ENCODE results near the gene COL23A1.

Gene COL23A1

DNA sequence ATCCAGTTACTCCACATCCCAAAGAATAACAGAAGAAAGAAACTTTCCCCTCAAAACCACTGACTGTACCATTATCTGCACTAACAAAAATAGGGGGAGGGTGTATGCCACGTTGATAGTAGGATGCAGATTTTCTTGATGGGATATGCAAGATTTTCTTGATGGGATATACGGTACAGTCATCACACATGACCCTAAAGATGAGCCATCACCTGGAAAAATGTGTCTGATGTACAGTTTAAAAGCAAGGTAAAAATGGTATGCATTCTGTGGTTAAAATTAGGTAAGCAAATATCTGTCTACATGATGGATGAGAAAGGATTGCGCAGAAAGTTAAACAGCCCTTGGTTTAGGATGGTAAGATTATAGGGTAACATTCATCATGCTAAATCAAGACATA is 8.6 kb downstream of the COL23A1 start:
- no peak for DNase-seq (ENCODE audit: low read depth)
- TF ChIP-seq, protein P1, sequence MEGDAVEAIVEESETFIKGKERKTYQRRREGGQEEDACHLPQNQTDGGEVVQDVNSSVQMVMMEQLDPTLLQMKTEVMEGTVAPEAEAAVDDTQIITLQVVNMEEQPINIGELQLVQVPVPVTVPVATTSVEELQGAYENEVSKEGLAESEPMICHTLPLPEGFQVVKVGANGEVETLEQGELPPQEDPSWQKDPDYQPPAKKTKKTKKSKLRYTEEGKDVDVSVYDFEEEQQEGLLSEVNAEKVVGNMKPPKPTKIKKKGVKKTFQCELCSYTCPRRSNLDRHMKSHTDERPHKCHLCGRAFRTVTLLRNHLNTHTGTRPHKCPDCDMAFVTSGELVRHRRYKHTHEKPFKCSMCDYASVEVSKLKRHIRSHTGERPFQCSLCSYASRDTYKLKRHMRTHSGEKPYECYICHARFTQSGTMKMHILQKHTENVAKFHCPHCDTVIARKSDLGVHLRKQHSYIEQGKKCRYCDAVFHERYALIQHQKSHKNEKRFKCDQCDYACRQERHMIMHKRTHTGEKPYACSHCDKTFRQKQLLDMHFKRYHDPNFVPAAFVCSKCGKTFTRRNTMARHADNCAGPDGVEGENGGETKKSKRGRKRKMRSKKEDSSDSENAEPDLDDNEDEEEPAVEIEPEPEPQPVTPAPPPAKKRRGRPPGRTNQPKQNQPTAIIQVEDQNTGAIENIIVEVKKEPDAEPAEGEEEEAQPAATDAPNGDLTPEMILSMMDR (conservative IDR thresholded peaks at IDR 0.05; ENCODE audit: low read depth, low read length), result no peak
- H3K4me3 ChIP-seq (ENCODE audit: low read length), result no peak overlapping the region

DNA sequence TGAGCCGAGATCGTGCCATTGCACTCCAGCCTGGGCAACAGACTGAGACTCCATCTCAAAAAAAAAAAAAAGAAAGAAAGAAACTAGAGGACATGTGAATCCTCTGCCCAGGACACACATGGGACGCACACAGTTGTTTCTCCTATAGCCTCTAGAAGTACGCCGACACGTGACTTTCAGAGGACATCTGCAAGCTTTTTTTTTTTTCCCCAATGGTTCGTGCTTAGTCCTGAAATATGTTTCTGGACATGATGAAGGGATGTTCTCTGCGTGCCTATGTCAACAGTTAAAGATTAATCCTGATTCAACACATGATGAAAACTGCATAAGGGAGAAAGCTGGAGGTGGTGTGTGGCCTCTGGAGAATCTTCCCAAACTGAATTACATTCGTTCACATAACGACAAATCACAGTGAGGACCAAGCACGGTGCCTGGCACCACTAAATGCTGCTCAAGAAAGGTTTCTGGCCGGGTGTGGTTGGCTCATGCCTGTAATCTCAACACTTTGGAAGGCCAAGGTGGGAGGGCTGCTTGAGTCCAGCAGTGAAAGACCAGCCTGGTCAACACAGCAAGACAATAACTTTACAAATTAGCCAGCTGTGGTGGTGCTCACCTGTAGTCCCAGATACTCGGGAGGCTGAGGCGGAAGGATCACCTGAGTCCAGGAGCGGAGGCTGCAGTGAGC is 9.8 kb downstream of the COL23A1 start:
- DNase-seq (ENCODE audit: low read depth), result no peak
- no peak overlapping the region for H3K4me3 ChIP-seq (ENCODE audit: low read length)
- TF ChIP-seq, protein P1 (conservative IDR thresholded peaks at IDR 0.05; ENCODE audit: low read depth, low read length), result no peak

DNA sequence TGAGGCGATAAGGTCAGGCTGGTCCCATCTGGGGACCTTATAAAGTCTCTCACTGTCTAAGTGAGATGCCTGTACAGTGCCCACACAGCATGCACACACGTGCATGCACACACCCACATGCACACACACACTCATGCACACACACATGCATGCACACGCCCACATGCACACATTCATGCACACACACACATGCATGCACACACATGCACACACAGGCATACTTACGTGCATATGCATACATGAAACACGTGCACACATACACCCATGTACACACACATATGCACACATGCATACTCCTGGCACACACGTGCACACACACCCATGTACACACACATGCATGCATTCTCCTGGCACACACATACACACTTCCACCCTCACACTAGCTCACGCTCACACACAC is 12.2 kb downstream of the COL23A1 start:
- no peak for DNase-seq (ENCODE audit: low read depth)
- H3K4me3 ChIP-seq (ENCODE audit: low read length), result no peak overlapping the region
- TF ChIP-seq, protein P1 (conservative IDR thresholded peaks at IDR 0.05; ENCODE audit: low read depth, low read length), result no peak

DNA sequence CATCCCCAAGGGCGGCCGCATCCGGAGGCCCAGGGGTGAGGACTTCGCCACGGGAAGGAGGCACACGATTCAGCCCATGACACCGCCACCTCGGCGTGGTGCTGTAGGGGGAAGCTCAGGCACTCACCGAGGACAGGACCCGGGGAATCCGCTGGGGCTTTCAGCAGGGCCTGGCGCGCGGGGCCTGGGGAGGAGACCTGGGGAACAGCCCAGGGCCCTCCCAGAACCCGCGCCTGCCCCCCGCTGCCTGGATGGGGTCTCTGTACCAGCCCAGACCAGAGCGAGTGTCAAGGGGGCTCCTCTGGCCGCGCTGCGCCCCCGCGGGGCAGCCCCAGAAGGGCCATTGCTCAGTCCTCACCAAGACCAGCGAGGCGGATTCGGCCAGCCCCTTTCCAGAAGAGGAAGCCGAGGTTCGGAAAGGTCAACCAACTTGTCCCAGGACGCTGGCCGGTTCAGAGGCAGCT is 12.8 kb downstream of the COL23A1 start:
- TF ChIP-seq, protein P1 (conservative IDR thresholded peaks at IDR 0.05; ENCODE audit: low read depth, low read length), result no peak
- DNase-seq (ENCODE audit: low read depth), result no peak
- H3K4me3 ChIP-seq (ENCODE audit: low read length), result no peak overlapping the region

DNA sequence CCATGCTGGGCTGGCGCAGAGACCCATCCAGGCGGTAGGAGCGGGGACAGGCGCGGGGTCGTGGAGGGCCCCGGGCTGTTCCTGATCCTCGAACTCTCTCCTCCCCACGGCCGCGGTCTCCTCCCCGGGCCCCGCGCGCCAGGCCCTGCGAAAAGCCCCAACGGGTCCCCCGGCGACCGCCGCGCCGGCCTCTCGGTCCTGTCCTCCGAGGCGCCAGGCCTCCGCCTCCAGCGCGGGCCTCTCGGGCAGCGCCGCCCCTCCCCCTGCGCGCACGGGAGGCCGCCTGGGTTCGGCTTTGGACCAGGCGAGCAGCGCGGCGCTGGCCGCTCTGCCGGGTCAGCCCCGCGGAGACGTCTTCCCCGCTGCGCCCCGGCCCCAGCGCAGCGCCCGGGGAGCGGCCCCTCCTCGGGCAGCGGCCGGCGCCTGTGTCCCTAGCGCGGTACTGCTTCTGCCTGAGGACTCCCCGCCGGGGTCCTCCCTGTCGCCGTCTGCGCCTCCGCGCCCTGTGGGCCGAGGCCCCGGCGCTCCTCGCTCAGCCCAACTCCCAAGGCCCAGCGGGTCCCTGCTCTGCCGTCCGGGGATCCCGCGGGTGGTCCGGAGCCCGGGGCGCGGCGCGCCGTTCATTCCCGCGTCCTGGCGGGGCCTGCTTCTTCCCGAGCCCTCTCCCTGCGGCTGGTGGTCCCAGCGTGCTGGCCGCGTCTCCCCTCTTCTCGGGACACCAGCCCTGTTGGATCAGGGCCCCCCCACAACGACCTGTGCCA is 13.4 kb downstream of the COL23A1 start:
- TF ChIP-seq, protein P1 (conservative IDR thresholded peaks at IDR 0.05; ENCODE audit: low read depth, low read length), result no peak
- H3K4me3 ChIP-seq (ENCODE audit: low read length), result no peak overlapping the region
- DNase-seq (ENCODE audit: low read depth), result no peak

DNA sequence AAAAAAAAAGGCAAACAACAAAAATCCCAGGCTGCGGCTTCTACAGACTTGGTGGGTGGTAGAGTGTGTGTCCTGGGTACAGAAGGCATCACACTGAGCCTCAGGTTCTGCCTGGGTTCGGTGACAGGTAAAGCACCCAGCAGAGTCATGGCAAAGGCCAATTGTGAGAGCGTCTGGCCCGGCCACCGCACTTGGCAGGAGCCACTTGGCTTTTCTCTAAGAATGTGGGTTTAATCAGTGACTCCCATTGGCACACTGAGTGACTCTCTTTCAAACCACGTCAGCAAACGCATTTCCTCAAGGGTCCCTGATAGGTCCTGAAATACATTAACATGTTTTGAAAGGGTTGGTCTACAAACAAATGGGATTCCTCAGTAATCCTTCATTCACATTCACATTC is 17.0 kb downstream of the COL23A1 start:
- DNase-seq (ENCODE audit: low read depth), result no peak
- TF ChIP-seq, protein P1 (conservative IDR thresholded peaks at IDR 0.05; ENCODE audit: low read depth, low read length), result no peak
- no peak overlapping the region for H3K4me3 ChIP-seq (ENCODE audit: low read length)

DNA sequence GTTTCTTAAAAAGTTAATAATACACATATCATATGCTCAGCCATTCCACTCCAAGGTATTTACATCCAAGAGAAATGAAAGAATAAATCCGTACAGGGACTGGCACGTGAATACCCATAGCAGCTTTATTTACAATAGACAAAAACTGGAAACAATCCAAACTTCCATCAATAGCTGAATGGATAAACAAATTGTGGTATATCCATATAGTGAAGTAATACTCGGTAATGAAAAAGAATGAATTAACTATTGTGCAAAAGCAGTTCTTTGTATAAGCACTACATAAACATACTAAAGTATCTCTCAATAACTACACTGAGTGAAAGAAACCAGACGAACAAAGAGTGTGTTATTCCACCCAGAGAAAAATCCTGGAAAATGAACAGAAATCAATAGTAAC is 17.6 kb downstream of the COL23A1 start:
- TF ChIP-seq, protein P1 (conservative IDR thresholded peaks at IDR 0.05; ENCODE audit: low read depth, low read length), result no peak
- no peak overlapping the region for H3K4me3 ChIP-seq (ENCODE audit: low read length)
- no peak for DNase-seq (ENCODE audit: low read depth)
